Stomach (tissue), 4 donors: ENCODE results near the gene CCM2L.

ENCODE experiments used
- EP300 ChIP-seq: sonication (generic); formaldehyde crosslinking; IDR thresholded peaks from one replicate; pipeline ENCODE4 v1.6.1; 2017; ENCODE audit warnings: antibody characterized with exemption
- POLR2A ChIP-seq, 4 donors: fragments of 450-650 bp; IDR thresholded peaks; one replicate each; pipeline ENCODE4 v1.6.1; 2016; ENCODE audit warnings: antibody characterized with exemption in 4 of 4, control low read depth in 2 of 4, mild to moderate bottlenecking in 1 of 4, moderate library complexity in 1 of 4
- POLR2AphosphoS5 ChIP-seq, 3 donors: sonication (generic); formaldehyde crosslinking; IDR thresholded peaks; one replicate each; pipeline ENCODE4 v1.6.1; 2016; ENCODE audit warnings: antibody characterized with exemption in 3 of 3
- TF ChIP-seq, protein P1 (sequence below), 7 experiments: fragments of 450-650 bp in 4 of 7; fragments of 200-600 bp in 3 of 7; sonication (generic) in 3 of 7; IDR thresholded peaks; one replicate each; pipeline ENCODE4 v1.5.1; 2016 to 2019; ENCODE audit warnings: antibody characterized with exemption in 7 of 7, control low read depth in 2 of 7, mild to moderate bottlenecking in 1 of 7

- TF ChIP-seq, protein P1, sequence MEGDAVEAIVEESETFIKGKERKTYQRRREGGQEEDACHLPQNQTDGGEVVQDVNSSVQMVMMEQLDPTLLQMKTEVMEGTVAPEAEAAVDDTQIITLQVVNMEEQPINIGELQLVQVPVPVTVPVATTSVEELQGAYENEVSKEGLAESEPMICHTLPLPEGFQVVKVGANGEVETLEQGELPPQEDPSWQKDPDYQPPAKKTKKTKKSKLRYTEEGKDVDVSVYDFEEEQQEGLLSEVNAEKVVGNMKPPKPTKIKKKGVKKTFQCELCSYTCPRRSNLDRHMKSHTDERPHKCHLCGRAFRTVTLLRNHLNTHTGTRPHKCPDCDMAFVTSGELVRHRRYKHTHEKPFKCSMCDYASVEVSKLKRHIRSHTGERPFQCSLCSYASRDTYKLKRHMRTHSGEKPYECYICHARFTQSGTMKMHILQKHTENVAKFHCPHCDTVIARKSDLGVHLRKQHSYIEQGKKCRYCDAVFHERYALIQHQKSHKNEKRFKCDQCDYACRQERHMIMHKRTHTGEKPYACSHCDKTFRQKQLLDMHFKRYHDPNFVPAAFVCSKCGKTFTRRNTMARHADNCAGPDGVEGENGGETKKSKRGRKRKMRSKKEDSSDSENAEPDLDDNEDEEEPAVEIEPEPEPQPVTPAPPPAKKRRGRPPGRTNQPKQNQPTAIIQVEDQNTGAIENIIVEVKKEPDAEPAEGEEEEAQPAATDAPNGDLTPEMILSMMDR (IDR thresholded peaks at IDR 0.05) = no peak
- TF ChIP-seq POLR2AphosphoS5 (IDR thresholded peaks at IDR 0.05) (no peak), POLR2A (IDR thresholded peaks at IDR 0.05) (no peak), EP300 (no peak)
Measured at GRCh38 chr20:31988430-31989015, 21.7 kb upstream of the CCM2L start.
